Common myeloid progenitor, CD34-positive (primary cell): Measurements from ENCODE around the gene DTX2.
A peak's percentile ranks its signal among the peaks of the same experiment; 100 is the strongest.
"Not testable (repeated sequence)": the region's sequence is repeated elsewhere in the genome, so short reads cannot be mapped to it uniquely, and the experiment has no call there.

Source experiments
- CTCF ChIA-PET: fragments of 350-600 bp; sonication (Branson Sonifier 250); formaldehyde crosslinking; loops from one replicate; lab custom pipeline; 2021; ENCODE audit warnings: antibody characterized with exemption; lab: Charles Lee
- POLR2A ChIA-PET: fragments of 350-600 bp; sonication (Branson Sonifier 250); formaldehyde crosslinking; loops from one replicate; lab custom pipeline; 2021; ENCODE audit warnings: antibody characterized with exemption; lab: Charles Lee
- DNase-seq, 3 donors: peaks; one replicate each; pipeline versions ENCODE4 v3.0.0 to v3.0.0-alpha.2; 2013
- H3K27ac ChIP-seq, 2 experiments: 1 replicate in 1 of 2; 2 replicates in 1 of 2; pipeline ENCODE4 v1.7.0; 2013; ENCODE audit warnings: inconsistent platforms in 2 of 2, low read length in 2 of 2, mild to moderate bottlenecking in 2 of 2, low read depth in 1 of 2, moderate library complexity in 1 of 2; ENCODE audit not compliant: severe bottlenecking in 2 of 2, insufficient read depth in 1 of 2, poor library complexity in 1 of 2
- H3K27me3 ChIP-seq, 5 experiments: replicated peaks in 2 of 5; 1 replicate in 3 of 5; 2 replicates in 2 of 5; pipeline versions ENCODE4 v1.6.1 to v1.7.0; 2013; ENCODE audit warnings: low read length in 4 of 5, mild to moderate bottlenecking in 2 of 5, moderate library complexity in 2 of 5, inconsistent platforms in 1 of 5; ENCODE audit not compliant: insufficient read depth in 5 of 5, control insufficient read depth in 4 of 5
- H3K36me3 ChIP-seq, 4 experiments: 1 replicate in 2 of 4; 2 replicates in 2 of 4; pipeline versions ENCODE4 v1.6.1 to v1.7.0; 2013; ENCODE audit warnings: low read length in 3 of 4, control low read depth in 1 of 4, mild to moderate bottlenecking in 1 of 4; ENCODE audit not compliant: control insufficient read depth in 4 of 4, insufficient read depth in 4 of 4
- H3K4me1 ChIP-seq, 4 experiments: 1 replicate in 3 of 4; 2 replicates in 1 of 4; pipeline versions ENCODE4 v1.6.1 to v1.7.1; 2013; ENCODE audit warnings: low read length in 3 of 4, mild to moderate bottlenecking in 3 of 4, control low read depth in 1 of 4, inconsistent platforms in 1 of 4, moderate library complexity in 1 of 4; ENCODE audit not compliant: control insufficient read depth in 4 of 4, insufficient read depth in 4 of 4; ENCODE audit errors: control extremely low read depth in 1 of 4
- H3K4me3 ChIP-seq, 7 experiments: 1 replicate in 4 of 7; 2 replicates in 3 of 7; pipeline versions ENCODE4 v1.5.1 to v1.7.0; 2013; ENCODE audit warnings: mild to moderate bottlenecking in 7 of 7, low read length in 6 of 7, moderate library complexity in 6 of 7, inconsistent platforms in 2 of 7, low read depth in 2 of 7, control low read depth in 1 of 7; ENCODE audit not compliant: insufficient read depth in 4 of 7, control insufficient read depth in 1 of 7; ENCODE audit errors: extremely low read depth in 1 of 7
- H3K9me3 ChIP-seq, 5 experiments: 1 replicate in 4 of 5; 2 replicates in 1 of 5; pipeline versions ENCODE4 v1.6.1 to v1.7.1; 2013; ENCODE audit warnings: low read length in 4 of 5, mild to moderate bottlenecking in 2 of 5, inconsistent platforms in 1 of 5, low read depth in 1 of 5, moderate library complexity in 1 of 5; ENCODE audit not compliant: control insufficient read depth in 4 of 5, insufficient read depth in 2 of 5; ENCODE audit errors: control extremely low read depth in 1 of 5
- WGBS: methylation state at CpG from one replicate; pipeline ENCODE4 v1.1.5; 2013; ENCODE audit not compliant: insufficient coverage; 5-methylcytosine and 5-hydroxymethylcytosine counted together

DTX2 gene

GRCh38 chr7:76430211-76430610, 31.3 kb upstream of the DTX2 start:
- peaks cover 0 to 13% (median 10%) of the 10 kb centered on the region in 4 experiments for H3K4me1 ChIP-seq
- POLR2A ChIA-PET: no interaction called here
- WGBS: 96% methylated on average over 8 of the region's 9 CpGs

GRCh38 chr7:76430836-76431235, 30.7 kb upstream of the DTX2 start:
- WGBS: 100% methylated on average over 3 of the region's 3 CpGs

More at GRCh38 chr7:76430211-76430610, 31.3 kb upstream of the DTX2 start:
- H3K27me3 ChIP-seq: no peaks in the 10 kb centered on the region
- H3K27ac ChIP-seq: no peak overlapping the region
- no peaks in the 10 kb centered on the region for H3K9me3 ChIP-seq
- H3K4me3 ChIP-seq: no peak overlapping the region
- DNase-seq: no peak
- H3K36me3 ChIP-seq: peaks cover 0 to 4% (median 2%) of the 10 kb centered on the region in 4 experiments
- CTCF ChIA-PET: interaction anchor here (0.9 kb wide), 1 partner anchor 29 kb away, joined by 3 read pairs; no protein-coding TSS in a partner anchor

GRCh38 chr7:76437873-76438272, 23.6 kb upstream of the DTX2 start:
- POLR2A ChIA-PET, H3K27ac ChIP-seq, H3K4me3 ChIP-seq, H3K4me1 ChIP-seq, H3K36me3 ChIP-seq, H3K9me3 ChIP-seq, H3K27me3 ChIP-seq: not testable (repeated sequence)
- peak; percentile 73 to 85 (median 85) for DNase-seq
- CTCF ChIA-PET: interaction anchor here (0.7 kb wide), 1 partner anchor 1026 kb away, joined by 3 read pairs; no protein-coding TSS in a partner anchor
- WGBS: no CpG with 5 or more reads among the region's 2 CpGs

More at GRCh38 chr7:76430836-76431235, 30.7 kb upstream of the DTX2 start:
- no peak overlapping the region for H3K27ac ChIP-seq
- CTCF ChIA-PET: no interaction called here
- no peak overlapping the region for H3K4me3 ChIP-seq
- peaks cover 0 to 13% (median 10%) of the 10 kb centered on the region in 4 experiments for H3K4me1 ChIP-seq
- no peaks in the 10 kb centered on the region for H3K27me3 ChIP-seq
- peaks cover 0 to 4% (median 2%) of the 10 kb centered on the region in 4 experiments for H3K36me3 ChIP-seq
- no peak for DNase-seq
- POLR2A ChIA-PET: no interaction called here
- H3K9me3 ChIP-seq: no peaks in the 10 kb centered on the region

DNA sequence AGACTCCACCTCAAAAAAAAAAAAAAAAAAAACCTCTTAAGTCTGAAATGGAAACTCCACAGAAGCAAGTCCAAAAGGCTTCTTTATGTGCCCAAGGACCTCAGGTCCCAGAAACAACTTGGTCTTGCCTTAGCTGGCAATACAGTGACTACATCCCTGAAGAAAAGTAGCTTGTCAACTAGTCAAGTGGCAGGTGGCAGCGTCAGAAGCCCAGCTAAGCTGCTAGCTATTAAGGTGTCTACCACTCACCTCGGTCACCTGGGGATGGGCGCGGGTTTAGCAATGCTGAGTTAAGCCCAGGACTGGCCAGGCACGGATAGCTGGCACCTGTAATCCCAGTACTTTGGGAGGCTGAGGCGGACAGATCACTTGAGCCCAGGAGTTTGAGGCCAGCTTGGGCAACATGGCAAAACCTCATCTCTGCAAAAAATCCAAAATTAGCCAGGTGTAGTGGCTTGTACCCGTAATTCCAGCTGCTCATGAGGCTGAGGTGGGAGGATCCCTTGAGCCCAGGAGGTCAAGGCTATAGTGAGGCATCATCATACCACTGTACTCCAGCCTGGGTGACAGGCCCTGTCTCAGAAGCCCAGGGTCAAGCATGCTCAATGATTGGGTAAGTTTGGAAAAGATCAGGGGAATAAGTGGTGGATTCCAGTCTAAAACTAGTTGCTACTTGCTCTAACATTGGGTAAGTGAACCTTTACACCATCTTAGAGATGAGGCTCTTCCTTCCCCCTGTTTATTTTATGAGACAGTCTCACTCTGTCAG, 22.2 kb upstream of the DTX2 start:
- DNase-seq, H3K9me3 ChIP-seq, H3K4me1 ChIP-seq, H3K4me3 ChIP-seq, H3K27ac ChIP-seq, H3K36me3 ChIP-seq, POLR2A ChIA-PET, H3K27me3 ChIP-seq, CTCF ChIA-PET: not testable (repeated sequence)
- no CpG with 5 or more reads among the region's 7 CpGs for WGBS

DNA sequence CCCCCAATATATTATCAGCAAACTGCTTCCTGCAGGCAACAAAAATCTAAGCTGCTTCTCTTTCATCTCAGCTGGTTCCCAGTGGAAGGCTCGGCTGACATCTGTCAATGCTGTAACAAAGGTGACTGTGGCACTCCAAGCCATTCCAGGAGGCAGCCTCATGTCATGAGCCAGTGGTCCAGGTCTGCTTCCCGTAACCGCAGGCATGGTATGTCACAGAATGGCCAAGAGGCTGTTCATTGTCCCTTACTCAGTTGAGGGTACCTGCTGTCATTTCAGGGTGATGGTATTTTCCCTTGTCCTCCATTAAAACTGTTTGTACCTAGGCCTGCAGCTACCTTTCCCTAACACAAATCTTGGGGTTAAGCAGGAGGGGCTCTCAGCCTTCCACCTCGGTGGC, 21.1 kb upstream of the DTX2 start:
- H3K4me3 ChIP-seq: not testable (repeated sequence)

GRCh38 chr7:76441792-76442191, 19.7 kb upstream of the DTX2 start:
- H3K27ac ChIP-seq, H3K4me3 ChIP-seq, H3K4me1 ChIP-seq, H3K36me3 ChIP-seq, H3K9me3 ChIP-seq, H3K27me3 ChIP-seq, POLR2A ChIA-PET, CTCF ChIA-PET, DNase-seq: not testable (repeated sequence)
- no CpG with 5 or more reads among the region's 10 CpGs for WGBS

More for the DNA sequence above, 21.1 kb upstream of the DTX2 start:
- H3K27ac ChIP-seq, CTCF ChIA-PET, H3K4me1 ChIP-seq, H3K36me3 ChIP-seq, H3K9me3 ChIP-seq, POLR2A ChIA-PET, H3K27me3 ChIP-seq, DNase-seq: not testable (repeated sequence)
- 100% methylated on average over 2 of the region's 4 CpGs for WGBS

DNA sequence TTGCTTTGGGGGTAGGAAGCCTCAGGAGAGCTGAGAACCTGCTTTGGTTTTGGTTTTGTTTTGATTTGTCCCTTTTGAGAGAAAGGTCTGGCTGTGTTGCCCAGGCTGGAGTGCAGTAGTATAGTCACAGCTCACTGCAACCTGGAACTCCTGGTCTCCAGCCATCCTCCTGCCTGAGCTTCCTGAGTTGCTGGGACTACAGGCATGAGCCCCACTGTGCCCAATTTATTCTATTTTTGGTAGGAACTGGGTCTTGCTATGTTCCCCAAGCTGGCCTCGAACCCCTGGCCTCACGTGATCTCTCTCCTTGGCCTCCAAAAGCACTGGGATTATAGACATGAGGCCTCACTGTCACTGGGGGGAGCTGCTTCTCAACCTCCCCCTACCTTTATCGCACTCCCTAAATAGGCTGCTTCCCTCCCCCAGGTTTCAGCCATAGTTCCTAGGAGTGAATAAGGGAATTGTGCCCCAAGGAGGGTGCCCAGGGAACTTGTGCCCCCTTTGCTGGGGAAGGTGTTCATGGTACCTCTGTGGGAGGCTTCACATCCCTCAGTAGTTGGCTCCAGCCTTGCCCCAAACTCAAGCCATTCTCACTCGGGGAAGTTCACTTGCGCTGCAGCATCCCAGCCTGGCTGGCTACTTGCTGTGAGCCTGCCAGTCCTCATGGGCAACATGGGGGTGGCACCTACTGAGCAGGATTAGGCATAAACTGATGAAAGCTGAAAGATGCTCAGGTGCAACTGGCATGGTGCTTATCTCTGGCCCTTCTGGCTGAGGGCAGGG, 18.7 kb upstream of the DTX2 start:
- DNase-seq, H3K27ac ChIP-seq, H3K4me3 ChIP-seq, H3K27me3 ChIP-seq, H3K4me1 ChIP-seq, CTCF ChIA-PET, POLR2A ChIA-PET, H3K9me3 ChIP-seq, H3K36me3 ChIP-seq: not testable (repeated sequence)
- WGBS: no CpG with 5 or more reads among the region's 5 CpGs
